ENCODE measurements around the gene DOCK1.

- TF ChIP-seq CTCF (IDR thresholded peaks at IDR 0.05; ENCODE audit: low read length) (no peak), EZH2 (optimal IDR thresholded peaks at IDR 0.05; ENCODE audit: low read depth, low read length) (no peak)
Measured at GRCh38 chr10:126868371-126868770, 36.9 kb upstream of the DOCK1 start.

All from MM.1S (cell line).